ENCODE measurements around the gene SCFD2. TPM values are rescaled to one million over a fixed set of nuclear protein-coding genes. Genes with fewer than 3 reads are reported as not detected.

Gene SCFD2
- total and polyA plus RNA-seq, 2 of the 8 experiments (the other 6 are each of a cell fraction or from before 2014, with no cell fraction given): 6.2 to 10.2 TPM

DNA sequence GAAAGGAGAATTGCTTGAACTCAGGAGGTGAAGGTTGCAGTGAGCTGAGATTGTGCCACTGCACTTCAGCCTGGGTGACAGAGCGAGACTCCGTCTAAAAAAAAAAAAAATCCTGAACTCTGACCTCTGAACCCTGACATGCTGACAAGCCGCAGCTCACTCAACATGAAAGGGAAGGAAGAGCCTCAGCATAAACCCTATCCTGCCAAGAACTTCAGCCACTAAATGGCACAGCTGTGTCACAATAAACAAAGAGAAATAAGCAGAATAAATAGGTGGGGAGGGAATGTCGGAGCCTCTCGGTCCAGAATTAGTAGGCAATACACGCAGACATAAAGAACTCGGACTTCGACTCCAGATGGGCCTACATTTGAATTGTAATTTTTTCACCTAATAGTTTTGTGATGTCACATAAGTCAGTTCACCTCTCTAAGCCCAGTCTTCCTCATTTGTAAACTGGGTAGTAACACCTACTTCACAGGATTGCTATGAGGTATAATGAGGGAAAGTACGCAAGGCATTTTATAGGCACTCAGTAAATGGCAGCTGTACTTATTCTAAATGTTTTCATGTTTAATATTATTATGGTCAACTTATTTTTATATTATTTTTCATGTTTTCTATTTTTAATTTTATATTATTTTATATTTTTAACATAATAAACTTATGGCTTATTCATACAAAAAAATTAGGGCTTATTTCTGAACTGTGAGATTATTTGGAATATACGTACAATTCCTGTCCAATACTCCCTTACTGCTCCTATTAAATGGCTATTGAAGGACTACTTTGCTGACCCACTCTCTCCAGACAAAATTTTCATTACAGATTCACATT is 243.4 kb downstream of the SCFD2 start:
- no peak overlapping the region for H2BK15ac ChIP-seq (ENCODE audit: low read length)
- H2AK5ac ChIP-seq (ENCODE audit: low read depth, low read length): no peak overlapping the region
- FAIRE-seq: no peak
- WGBS, 2 experiments (ENCODE audit: extremely low coverage in 1 of 2, insufficient coverage in 1 of 2, insufficient read length in 1 of 2, insufficient replicate concordance in 2 of 2, low coverage in 1 of 2, low lambda C conversion rate in 2 of 2, missing lambda C conversion rate in 1 of 2): 94% methylated on average over 9 of the region's 10 CpGs; no CpG with 5 or more reads in 1 of the 2 experiments
- H3K56ac ChIP-seq (replicated peaks; ENCODE audit: insufficient read length, low read depth, low read length): no peak overlapping the region
- POLR2A ChIA-PET (ENCODE audit: partially characterized antibody): no interaction called here
- no peak overlapping the region for H3K14ac ChIP-seq (ENCODE audit: insufficient read length)
- no peak overlapping the region for H2BK20ac ChIP-seq (ENCODE audit: low read length)
- no peaks in the 10 kb centered on the region for H4K20me1 ChIP-seq (replicated peaks in 1 of 2; ENCODE audit: control insufficient read depth in 1 of 2, insufficient read depth in 2 of 2, low read length in 2 of 2)
- no peak overlapping the region for H3K23ac ChIP-seq (ENCODE audit: insufficient read length)
- no peak overlapping the region for H3K9ac ChIP-seq (replicated peaks in 1 of 4; ENCODE audit: extremely low read depth in 1 of 4, low read depth in 3 of 4, low read length in 3 of 4)
- no peak overlapping the region for H3K4me2 ChIP-seq (ENCODE audit: insufficient read depth in 1 of 2, low read depth in 2 of 2, low read length in 2 of 2)
- CTCF ChIA-PET (ENCODE audit: partially characterized antibody): interaction anchor here (1.4 kb wide), 1 partner anchor 9 kb away, joined by 4 read pairs; no protein-coding TSS in a partner anchor
- peaks cover 0 to 1% (median 0%) of the 10 kb centered on the region in 4 experiments; a peak in 1 of 7 replicates for H3K27me3 ChIP-seq (replicated peaks in 1 of 4; ENCODE audit: control insufficient read depth in 3 of 4, extremely low read depth in 1 of 4, insufficient read depth in 3 of 4, low read length in 3 of 4)
- H2BK120ac ChIP-seq (replicated peaks; ENCODE audit: low read depth, low read length): no peak overlapping the region
- H3K36me3 ChIP-seq (ENCODE audit: control insufficient read depth in 2 of 4, insufficient read depth in 4 of 4, low read length in 3 of 4): no peaks in the 10 kb centered on the region
- DNase-seq (ENCODE audit: low read depth in 1 of 2, low spot score in 2 of 2): no peak
- no peaks in the 10 kb centered on the region for H3K79me2 ChIP-seq (ENCODE audit: control insufficient read depth in 1 of 2, insufficient read depth in 2 of 2, low read length in 2 of 2)
- peaks cover 0 to 4% (median 1%) of the 10 kb centered on the region in 4 experiments; a peak in 2 of 7 replicates for H3K4me1 ChIP-seq (replicated peaks in 1 of 4; ENCODE audit: control insufficient read depth in 3 of 4, insufficient read depth in 4 of 4, low read length in 3 of 4)
- H2AFZ ChIP-seq (ENCODE audit: low read length): no peak overlapping the region
- H3K23me2 ChIP-seq (ENCODE audit: low read depth, low read length): no peaks in the 10 kb centered on the region
- no peak overlapping the region for H4K5ac ChIP-seq (ENCODE audit: insufficient read length, low read depth, low read length)
- H2BK5ac ChIP-seq (ENCODE audit: low read depth, low read length): no peak overlapping the region
- no peak overlapping the region for H3K4ac ChIP-seq (replicated peaks; ENCODE audit: insufficient read length, low read depth, low read length)
- no peak overlapping the region for H3K4me3 ChIP-seq (ENCODE audit: extremely low read depth in 1 of 4, insufficient read depth in 2 of 4, low read depth in 3 of 4, low read length in 4 of 4)
- no peaks in the 10 kb centered on the region for H3K79me1 ChIP-seq (ENCODE audit: low read depth, low read length)
- no peak overlapping the region for H3K18ac ChIP-seq (ENCODE audit: extremely low read depth, low read length)
- H4K91ac ChIP-seq (replicated peaks; ENCODE audit: insufficient read length, low read length): no peak overlapping the region
- no peak overlapping the region for H4K8ac ChIP-seq (ENCODE audit: extremely low read depth, insufficient read depth, low read length)
- H3K27ac ChIP-seq (ENCODE audit: low read depth, low read length): no peak overlapping the region
- no peaks in the 10 kb centered on the region for H3K9me3 ChIP-seq (ENCODE audit: insufficient read depth in 2 of 2, low read depth in 1 of 2, low read length in 1 of 2)
- no peak overlapping the region for H2BK12ac ChIP-seq (ENCODE audit: low read depth, low read length)
- TF ChIP-seq SUZ12 (IDR thresholded peaks at IDR 0.05; ENCODE audit: low read length): no peak
- no peak for TF ChIP-seq EZH2 (IDR thresholded peaks at IDR 0.05; ENCODE audit: low read depth, low read length, severe bottlenecking)
- TF ChIP-seq TEAD4 (IDR thresholded peaks at IDR 0.05; ENCODE audit: low read depth, low read length): no peak
- TF ChIP-seq RAD21 (IDR thresholded peaks at IDR 0.05 in 1 of 2, conservative IDR thresholded peaks at IDR 0.05 in 1 of 2; ENCODE audit: low read depth in 2 of 2, low read length in 2 of 2): no peak
- TF ChIP-seq, protein P1, sequence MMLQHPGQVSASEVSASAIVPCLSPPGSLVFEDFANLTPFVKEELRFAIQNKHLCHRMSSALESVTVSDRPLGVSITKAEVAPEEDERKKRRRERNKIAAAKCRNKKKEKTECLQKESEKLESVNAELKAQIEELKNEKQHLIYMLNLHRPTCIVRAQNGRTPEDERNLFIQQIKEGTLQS (IDR thresholded peaks at IDR 0.05; ENCODE audit: insufficient read depth, low read depth, low read length): no peak
- TF ChIP-seq EP300 (IDR thresholded peaks at IDR 0.05; ENCODE audit: borderline replicate concordance in 1 of 2, low read depth in 2 of 2, low read length in 2 of 2): no peak
- no peak for TF ChIP-seq ASH2L (IDR thresholded peaks at IDR 0.05; ENCODE audit: low read length)
- no peak for TF ChIP-seq CEBPB (IDR thresholded peaks at IDR 0.05; ENCODE audit: low read depth, low read length)
- TF ChIP-seq, protein P2, sequence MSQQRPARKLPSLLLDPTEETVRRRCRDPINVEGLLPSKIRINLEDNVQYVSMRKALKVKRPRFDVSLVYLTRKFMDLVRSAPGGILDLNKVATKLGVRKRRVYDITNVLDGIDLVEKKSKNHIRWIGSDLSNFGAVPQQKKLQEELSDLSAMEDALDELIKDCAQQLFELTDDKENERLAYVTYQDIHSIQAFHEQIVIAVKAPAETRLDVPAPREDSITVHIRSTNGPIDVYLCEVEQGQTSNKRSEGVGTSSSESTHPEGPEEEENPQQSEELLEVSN (IDR thresholded peaks at IDR 0.05): no peak
- no peak for TF ChIP-seq BACH1 (IDR thresholded peaks at IDR 0.05; ENCODE audit: low read length)
- no peak for TF ChIP-seq YY1 (IDR thresholded peaks at IDR 0.05; ENCODE audit: low read depth, low read length)

Measured in H1 (cell line).